GM18519 (cell line): ENCODE measurements around the gene PPP1R14C.

ENCODE experiments used
- ATAC-seq: cut with Tn5 transposase; IDR thresholded peaks from one replicate; pipeline ENCODE4 v1.9.1; 2021; ENCODE audit warnings: mild to moderate bottlenecking, moderate library complexity; ENCODE audit not compliant: unreplicated experiment, low FRiP score

The PPP1R14C gene

GRCh38 chr6:150267686-150268561, 125.1 kb downstream of the PPP1R14C start:
- ATAC-seq = no peak

- no peak for ATAC-seq
Observed at GRCh38 chr6:150269130-150269856, 126.4 kb downstream of the PPP1R14C start.

- no peak for ATAC-seq
Observed at GRCh38 chr6:150269857-150270223, 127.0 kb downstream of the PPP1R14C start.

GRCh38 chr6:150270330-150271052, 127.6 kb downstream of the PPP1R14C start:
- no peak for ATAC-seq

- no peak for ATAC-seq
Observed at GRCh38 chr6:150271172-150271500, 128.3 kb downstream of the PPP1R14C start.

GRCh38 chr6:150271501-150272263, 128.8 kb downstream of the PPP1R14C start:
- no peak for ATAC-seq

- ATAC-seq = no peak
Observed at GRCh38 chr6:150272264-150272975, 129.6 kb downstream of the PPP1R14C start.

- no peak for ATAC-seq
Observed at GRCh38 chr6:150272976-150273315, 130.1 kb downstream of the PPP1R14C start.

- ATAC-seq = no peak
Observed at GRCh38 chr6:150273457-150274309, 130.8 kb downstream of the PPP1R14C start.

- ATAC-seq = no peak
Observed at GRCh38 chr6:150275489-150275888, 132.6 kb downstream of the PPP1R14C start.

- ATAC-seq = no peak
Observed at GRCh38 chr6:150276168-150276936, 133.5 kb downstream of the PPP1R14C start.

- no peak for ATAC-seq
Observed at GRCh38 chr6:150276937-150277742, 134.3 kb downstream of the PPP1R14C start.

- ATAC-seq = no peak
Observed at GRCh38 chr6:150279533-150279932, 136.7 kb downstream of the PPP1R14C start.

- ATAC-seq = no peak
Observed at GRCh38 chr6:150280703-150281102, 137.9 kb downstream of the PPP1R14C start.

GRCh38 chr6:150281767-150282166, 138.9 kb downstream of the PPP1R14C start:
- ATAC-seq = no peak

GRCh38 chr6:150282806-150283205, 140.0 kb downstream of the PPP1R14C start:
- no peak for ATAC-seq

- no peak for ATAC-seq
Observed at GRCh38 chr6:150286460-150286859, 143.6 kb downstream of the PPP1R14C start.

GRCh38 chr6:150286912-150287311, 144.1 kb downstream of the PPP1R14C start:
- no peak for ATAC-seq
